ENCODE measurements around the gene ZMYND15. TPM values are rescaled to one million over a fixed set of nuclear protein-coding genes. Genes with fewer than 3 reads are reported as not detected.

The ZMYND15 gene
- total RNA-seq, 1 experiment from 2014 or later, result 0.42 TPM

DNA sequence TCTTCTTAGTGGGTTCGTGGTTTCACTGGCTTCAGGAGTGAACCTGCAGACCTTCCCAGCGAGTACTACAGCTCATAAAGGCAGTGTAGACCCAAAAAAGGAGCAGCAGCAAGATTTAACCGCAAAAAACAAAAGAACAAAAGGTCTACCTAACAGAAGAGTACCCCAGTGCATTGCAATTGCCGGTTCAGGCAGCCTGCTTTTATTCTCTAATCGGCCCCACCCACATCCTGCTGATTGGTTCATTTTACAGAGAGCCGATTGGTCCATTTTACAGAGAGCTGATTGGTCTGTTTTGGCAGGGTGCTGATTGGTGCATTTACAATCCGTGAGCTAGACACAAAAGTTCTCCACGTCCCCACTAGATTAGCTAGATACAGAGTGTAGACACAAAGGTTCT is 31.2 kb upstream of the ZMYND15 start:
- Mint-ChIP-seq H3K36me3 (ENCODE audit: insufficient read depth in 1 of 3, low read depth in 3 of 3) (peaks cover 0 to 9% (median 9%) of the 10 kb centered on the region in 3 experiments; a peak in 4 of 7 replicates), H3K9me3 (peaks cover 0 to 4% of the 10 kb centered on the region in 2 experiments; a peak in 3 of 5 replicates), H3K4me1 (peaks cover 33 to 43% of the 10 kb centered on the region in 2 experiments), H3K27me3 (ENCODE audit: low read depth) (peaks cover 6% of the 10 kb centered on the region), H3K4me3 (peak overlapping the region in 1 of 2 experiments; percentile 31; a peak in 2 of 5 replicates), H3K27ac (no peak overlapping the region)
- Histone ChIP-seq H4K8ac (replicated peaks; ENCODE audit: insufficient read length, low read depth, low read length) (no peak overlapping the region), H2BK5ac (ENCODE audit: insufficient read length, low read length) (no peak overlapping the region), H2AFZ (ENCODE audit: low read length) (no peak overlapping the region), H2BK120ac (ENCODE audit: low read depth, low read length, poor library complexity, severe bottlenecking) (no peak overlapping the region), H3K27ac (ENCODE audit: insufficient read length, low read depth, low read length) (no peak overlapping the region), H3K27me3 (ENCODE audit: insufficient read depth, low read length) (no peaks in the 10 kb centered on the region), H2BK20ac (ENCODE audit: low read depth, low read length, poor library complexity, severe bottlenecking) (no peak overlapping the region), H3K4me1 (ENCODE audit: insufficient read depth, low read length) (no peaks in the 10 kb centered on the region; the same call in 1 of the 2 replicates), H3K79me2 (ENCODE audit: insufficient read depth, low read length) (peaks cover 2% of the 10 kb centered on the region; the same call in 1 of the 2 replicates), H3T11ph (ENCODE audit: low read length) (no peak overlapping the region), H3K14ac (ENCODE audit: insufficient read depth, low read length) (no peak overlapping the region), H4K20me1 (ENCODE audit: control insufficient read depth, insufficient read depth, insufficient read length) (no peaks in the 10 kb centered on the region), H2BK12ac (ENCODE audit: insufficient read length, low read depth, low read length) (no peak overlapping the region), H3K23me2 (ENCODE audit: insufficient read length, low read depth, low read length, poor library complexity, severe bottlenecking) (peaks cover 16% of the 10 kb centered on the region), H3K23ac (ENCODE audit: insufficient read length, low read depth, low read length) (no peak overlapping the region), H3K4ac (ENCODE audit: low read depth, low read length) (no peak overlapping the region), H3K79me1 (ENCODE audit: insufficient read depth, low read depth, low read length, poor library complexity, severe bottlenecking) (no peaks in the 10 kb centered on the region), H4K5ac (ENCODE audit: insufficient read length, low read depth, low read length) (no peak overlapping the region), H4K91ac (ENCODE audit: insufficient read length, low read depth, low read length) (no peak overlapping the region), H2AK5ac (ENCODE audit: insufficient read length, low read length) (no peak overlapping the region), H3K9ac (ENCODE audit: extremely low read depth, insufficient read length, low read length) (no peak overlapping the region), H3K4me2 (ENCODE audit: insufficient read depth, insufficient read length, low read length) (no peak overlapping the region), H2BK15ac (ENCODE audit: low read depth, low read length) (no peak overlapping the region), H3K18ac (ENCODE audit: insufficient read length, low read depth, low read length) (no peak overlapping the region), H3K9me3 (ENCODE audit: control insufficient read depth, low read depth, low read length) (no peaks in the 10 kb centered on the region), H3K56ac (ENCODE audit: insufficient read length, low read depth, low read length) (no peak overlapping the region)
- no peak for TF ChIP-seq CTCF (conservative IDR thresholded peaks at IDR 0.05)
- peak; percentile 74 for DNase-seq
- WGBS (ENCODE audit: extremely low coverage, insufficient read length, low lambda C conversion rate), result no CpG with 5 or more reads among the region's 8 CpGs
